Neural cell (in vitro differentiated cells): Measurements from ENCODE around the gene BTBD19. TPM values are rescaled to one million over a fixed set of nuclear protein-coding genes. Genes with fewer than 3 reads are reported as not detected.

Source experiments
- H2AFZ ChIP-seq: fragments of 200-600, 300-800 bp; sonication (generic), shearing (Covaris generic); 2 replicates; pipeline ENCODE4 v1.6.0; 2014; ENCODE audit warnings: low read depth, mild to moderate bottlenecking, antibody characterized with exemption, low read length, moderate library complexity
- H3F3A ChIP-seq: fragments of 200-600 bp; shearing (Covaris generic); 2 replicates; pipeline ENCODE4 v1.6.1; 2016; ENCODE audit warnings: mild to moderate bottlenecking, moderate library complexity, mixed read lengths, antibody characterized with exemption, low read length; ENCODE audit not compliant: insufficient read depth, poor library complexity, severe bottlenecking
- H3K27ac ChIP-seq: fragments of 200-600, 300-800 bp; sonication (generic), shearing (Covaris generic); 2 replicates; pipeline ENCODE4 v1.5.1; 2014; ENCODE audit warnings: mild to moderate bottlenecking, low read length, moderate library complexity
- H3K27me3 ChIP-seq: fragments of 300-800, 200-600 bp; sonication (generic), shearing (Covaris generic); 2 replicates; pipeline ENCODE4 v1.6.0; 2014; ENCODE audit warnings: mild to moderate bottlenecking, low read depth, low read length, moderate library complexity; ENCODE audit not compliant: insufficient read depth
- H3K36me3 ChIP-seq: fragments of 300-800, 200-600 bp; sonication (generic), shearing (Covaris generic); 2 replicates; pipeline ENCODE4 v1.5.1; 2014; ENCODE audit warnings: mild to moderate bottlenecking, antibody characterized with exemption, low read length, moderate library complexity; ENCODE audit not compliant: insufficient read depth
- H3K4me2 ChIP-seq: fragments of 300-800, 200-600 bp; sonication (generic), shearing (Covaris generic); 2 replicates; pipeline ENCODE4 v1.6.0; 2014; ENCODE audit warnings: mild to moderate bottlenecking, low read length
- H3K4me3 ChIP-seq: fragments of 300-800, 200-600 bp; sonication (generic), shearing (Covaris generic); 2 replicates; pipeline ENCODE4 v1.5.1; 2014; ENCODE audit warnings: mild to moderate bottlenecking, low read length, moderate library complexity
- H3K79me2 ChIP-seq: fragments of 200-600 bp; shearing (Covaris generic); replicated peaks from 2 replicates; pipeline ENCODE4 v1.6.0; 2014; ENCODE audit warnings: mild to moderate bottlenecking, low read length, moderate library complexity; ENCODE audit not compliant: insufficient read depth
- H3K9ac ChIP-seq: fragments of 300-800, 200-600 bp; sonication (generic), shearing (Covaris generic); 2 replicates; pipeline ENCODE4 v1.6.1; 2016; ENCODE audit warnings: mild to moderate bottlenecking, low read length, mixed read lengths
- H3K9me2 ChIP-seq: fragments of 200-600 bp; shearing (Covaris generic); 2 replicates; pipeline ENCODE4 v1.6.1; 2016; ENCODE audit warnings: mild to moderate bottlenecking, low read length, mixed read lengths; ENCODE audit not compliant: insufficient read depth
- H3K9me3 ChIP-seq: fragments of 200-600, 300-800 bp; sonication (generic), shearing (Covaris generic); 2 replicates; pipeline ENCODE4 v1.6.1; 2016; ENCODE audit warnings: mild to moderate bottlenecking, mixed run types, low read length, moderate library complexity, mixed read lengths
- H4K20me1 ChIP-seq: fragments of 200-600 bp; shearing (Covaris generic); 2 replicates; pipeline ENCODE4 v1.6.1; 2016; ENCODE audit warnings: mild to moderate bottlenecking, mixed run types; ENCODE audit not compliant: insufficient read depth
- EP300 ChIP-seq: fragments of 450-650 bp; conservative IDR thresholded peaks from 2 replicates; pipeline ENCODE4 v1.6.1; 2014; ENCODE audit warnings: antibody characterized with exemption, mild to moderate bottlenecking, moderate library complexity; ENCODE audit not compliant: poor library complexity, severe bottlenecking
- EZH2 ChIP-seq: fragments of 200-600, 300-800 bp; shearing (Covaris generic), sonication (generic); IDR thresholded peaks from 2 replicates; pipeline ENCODE4 v1.6.1; 2014; ENCODE audit warnings: antibody characterized with exemption, low read length, borderline replicate concordance, mild to moderate bottlenecking; ENCODE audit not compliant: insufficient read depth, poor library complexity, severe bottlenecking
- MXI1 ChIP-seq: fragments of 450-650 bp; conservative IDR thresholded peaks from 2 replicates; pipeline ENCODE4 v1.6.1; 2014; ENCODE audit warnings: antibody characterized with exemption, mild to moderate bottlenecking; ENCODE audit not compliant: poor library complexity, severe bottlenecking
- POLR2AphosphoS5 ChIP-seq: IDR thresholded peaks from 2 replicates; pipeline ENCODE4 v1.6.1; 2012
- RAD21 ChIP-seq: fragments of 450-650 bp; conservative IDR thresholded peaks from 2 replicates; pipeline ENCODE4 v1.6.1; 2014; ENCODE audit warnings: antibody characterized with exemption, mild to moderate bottlenecking, moderate library complexity
- SMC3 ChIP-seq: fragments of 450-650 bp; conservative IDR thresholded peaks from 2 replicates; pipeline ENCODE4 v1.6.1; 2014; ENCODE audit warnings: antibody characterized with exemption, mild to moderate bottlenecking, moderate library complexity; ENCODE audit not compliant: poor library complexity
- TAF1 ChIP-seq: IDR thresholded peaks from 2 replicates; pipeline ENCODE4 v1.6.1; 2012; ENCODE audit warnings: low read depth
- polyA plus RNA-seq: library from polyadenylated mRNA; depleted of rRNA; stranded (reverse); fragments of >200 nt; gene quantifications from 2 replicates; pipeline ENCODE4 v1.2.3, GENCODE V29; 2014
- TF ChIP-seq, protein P1 (sequence below): fragments of 450-650 bp; IDR thresholded peaks from 2 replicates; pipeline ENCODE4 v1.5.1; 2014; ENCODE audit warnings: antibody characterized with exemption, mild to moderate bottlenecking, moderate library complexity; ENCODE audit not compliant: poor library complexity, severe bottlenecking
- TF ChIP-seq, protein P2 (sequence below): IDR thresholded peaks from 2 replicates; pipeline ENCODE4 v1.6.1; 2012; ENCODE audit warnings: borderline replicate concordance

Gene BTBD19
- polyA plus RNA-seq, 1 donor from 2014 or later = not detected

DNA sequence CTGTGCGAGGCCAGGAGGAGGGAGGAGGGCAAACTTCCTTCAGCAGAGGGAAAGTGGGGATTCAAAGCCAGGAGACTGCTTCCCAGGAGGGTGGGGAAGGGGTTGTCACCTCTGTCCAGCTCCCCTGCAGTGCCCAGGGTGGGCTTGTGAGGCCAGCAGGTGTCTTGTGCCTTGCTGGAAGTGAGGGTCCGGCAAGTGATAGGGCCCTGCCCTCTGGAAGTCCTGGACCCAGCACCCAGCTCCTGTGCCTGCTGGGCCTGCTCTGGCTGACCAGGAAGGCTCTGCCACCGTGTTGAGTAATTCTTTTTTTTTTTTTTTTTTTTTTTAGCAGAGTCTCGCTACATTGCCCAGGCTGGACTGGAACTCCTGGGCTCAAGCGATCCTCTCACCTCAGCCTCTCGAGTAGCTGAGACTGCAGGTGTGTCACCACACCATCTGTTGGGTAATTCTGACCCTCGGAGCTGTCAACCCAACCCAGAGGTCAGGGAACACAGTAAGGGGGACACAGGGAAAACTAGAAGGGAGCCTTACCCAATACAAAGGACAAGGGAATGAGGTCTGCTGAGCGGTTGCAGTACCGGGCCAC, 21.4 kb upstream of the BTBD19 start:
- Histone ChIP-seq H3F3A (no peaks in the 10 kb centered on the region), H3K36me3 (no peaks in the 10 kb centered on the region), H2AFZ (no peak overlapping the region), H3K9me3 (no peaks in the 10 kb centered on the region), H3K4me3 (no peak overlapping the region), H3K79me2 (no peaks in the 10 kb centered on the region), H3K27ac (no peak overlapping the region), H3K9me2 (no peaks in the 10 kb centered on the region), H4K20me1 (no peaks in the 10 kb centered on the region), H3K9ac (no peak overlapping the region), H3K27me3 (peaks cover 24% of the 10 kb centered on the region), H3K4me2 (no peak overlapping the region)
- TF ChIP-seq, protein P1, sequence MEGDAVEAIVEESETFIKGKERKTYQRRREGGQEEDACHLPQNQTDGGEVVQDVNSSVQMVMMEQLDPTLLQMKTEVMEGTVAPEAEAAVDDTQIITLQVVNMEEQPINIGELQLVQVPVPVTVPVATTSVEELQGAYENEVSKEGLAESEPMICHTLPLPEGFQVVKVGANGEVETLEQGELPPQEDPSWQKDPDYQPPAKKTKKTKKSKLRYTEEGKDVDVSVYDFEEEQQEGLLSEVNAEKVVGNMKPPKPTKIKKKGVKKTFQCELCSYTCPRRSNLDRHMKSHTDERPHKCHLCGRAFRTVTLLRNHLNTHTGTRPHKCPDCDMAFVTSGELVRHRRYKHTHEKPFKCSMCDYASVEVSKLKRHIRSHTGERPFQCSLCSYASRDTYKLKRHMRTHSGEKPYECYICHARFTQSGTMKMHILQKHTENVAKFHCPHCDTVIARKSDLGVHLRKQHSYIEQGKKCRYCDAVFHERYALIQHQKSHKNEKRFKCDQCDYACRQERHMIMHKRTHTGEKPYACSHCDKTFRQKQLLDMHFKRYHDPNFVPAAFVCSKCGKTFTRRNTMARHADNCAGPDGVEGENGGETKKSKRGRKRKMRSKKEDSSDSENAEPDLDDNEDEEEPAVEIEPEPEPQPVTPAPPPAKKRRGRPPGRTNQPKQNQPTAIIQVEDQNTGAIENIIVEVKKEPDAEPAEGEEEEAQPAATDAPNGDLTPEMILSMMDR = no peak
- TF ChIP-seq RAD21 (no peak), EP300 (no peak), EZH2 (no peak), MXI1 (no peak), SMC3 (no peak), TAF1 (no peak), POLR2AphosphoS5 (no peak)
- TF ChIP-seq, protein P2, sequence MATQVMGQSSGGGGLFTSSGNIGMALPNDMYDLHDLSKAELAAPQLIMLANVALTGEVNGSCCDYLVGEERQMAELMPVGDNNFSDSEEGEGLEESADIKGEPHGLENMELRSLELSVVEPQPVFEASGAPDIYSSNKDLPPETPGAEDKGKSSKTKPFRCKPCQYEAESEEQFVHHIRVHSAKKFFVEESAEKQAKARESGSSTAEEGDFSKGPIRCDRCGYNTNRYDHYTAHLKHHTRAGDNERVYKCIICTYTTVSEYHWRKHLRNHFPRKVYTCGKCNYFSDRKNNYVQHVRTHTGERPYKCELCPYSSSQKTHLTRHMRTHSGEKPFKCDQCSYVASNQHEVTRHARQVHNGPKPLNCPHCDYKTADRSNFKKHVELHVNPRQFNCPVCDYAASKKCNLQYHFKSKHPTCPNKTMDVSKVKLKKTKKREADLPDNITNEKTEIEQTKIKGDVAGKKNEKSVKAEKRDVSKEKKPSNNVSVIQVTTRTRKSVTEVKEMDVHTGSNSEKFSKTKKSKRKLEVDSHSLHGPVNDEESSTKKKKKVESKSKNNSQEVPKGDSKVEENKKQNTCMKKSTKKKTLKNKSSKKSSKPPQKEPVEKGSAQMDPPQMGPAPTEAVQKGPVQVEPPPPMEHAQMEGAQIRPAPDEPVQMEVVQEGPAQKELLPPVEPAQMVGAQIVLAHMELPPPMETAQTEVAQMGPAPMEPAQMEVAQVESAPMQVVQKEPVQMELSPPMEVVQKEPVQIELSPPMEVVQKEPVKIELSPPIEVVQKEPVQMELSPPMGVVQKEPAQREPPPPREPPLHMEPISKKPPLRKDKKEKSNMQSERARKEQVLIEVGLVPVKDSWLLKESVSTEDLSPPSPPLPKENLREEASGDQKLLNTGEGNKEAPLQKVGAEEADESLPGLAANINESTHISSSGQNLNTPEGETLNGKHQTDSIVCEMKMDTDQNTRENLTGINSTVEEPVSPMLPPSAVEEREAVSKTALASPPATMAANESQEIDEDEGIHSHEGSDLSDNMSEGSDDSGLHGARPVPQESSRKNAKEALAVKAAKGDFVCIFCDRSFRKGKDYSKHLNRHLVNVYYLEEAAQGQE = no peak

DNA sequence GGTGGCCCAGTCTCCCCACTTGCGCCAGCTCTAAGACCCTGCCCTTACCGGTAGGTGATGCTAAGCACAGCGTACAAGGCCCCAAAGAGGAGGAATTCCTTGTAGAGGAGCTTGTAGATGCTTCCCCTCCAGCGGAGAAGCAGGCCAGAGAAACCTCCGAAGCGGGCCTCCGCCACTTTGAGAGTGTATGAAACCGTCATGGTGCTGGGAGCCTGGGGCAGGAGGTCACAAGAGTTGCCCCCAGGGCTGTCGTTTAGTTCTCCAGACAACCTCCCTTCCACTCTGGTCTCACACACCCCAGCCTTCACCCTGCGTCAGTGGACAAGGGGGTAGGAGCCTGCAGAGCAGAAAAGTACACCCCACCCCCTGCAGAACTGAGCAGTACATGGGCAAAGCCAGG, 20.8 kb upstream of the BTBD19 start:
- TF ChIP-seq EZH2 (no peak), POLR2AphosphoS5 (no peak), EP300 (no peak), RAD21 (no peak), SMC3 (no peak), MXI1 (no peak), TAF1 (no peak)
- TF ChIP-seq, protein P2 = no peak
- TF ChIP-seq, protein P1 = no peak
- H3K9me2 ChIP-seq = no peaks in the 10 kb centered on the region
- no peak overlapping the region for H3K4me3 ChIP-seq
- H3F3A ChIP-seq = no peaks in the 10 kb centered on the region
- H3K9me3 ChIP-seq = no peaks in the 10 kb centered on the region
- no peak overlapping the region for H2AFZ ChIP-seq
- H3K9ac ChIP-seq = no peak overlapping the region
- H3K79me2 ChIP-seq = no peaks in the 10 kb centered on the region
- H4K20me1 ChIP-seq = no peaks in the 10 kb centered on the region
- no peak overlapping the region for H3K4me2 ChIP-seq
- no peak overlapping the region for H3K27ac ChIP-seq
- no peaks in the 10 kb centered on the region for H3K36me3 ChIP-seq
- H3K27me3 ChIP-seq = peaks cover 24% of the 10 kb centered on the region
